OCI-LY3 (cell line): Measurements from ENCODE around the gene MGA.

Source experiments
- H2AFZ ChIP-seq: fragments of 200-600, 300-600 bp; shearing (Covaris generic); 2 replicates; pipeline ENCODE4 v1.6.0; 2014; ENCODE audit warnings: antibody characterized with exemption, low read depth, low read length
- H3K27ac ChIP-seq: fragments of 200-600, 300-600 bp; sonication (generic); 2 replicates; pipeline ENCODE4 v1.5.1; 2014; ENCODE audit warnings: mild to moderate bottlenecking, low read length, moderate library complexity, mixed read lengths
- H3K27me3 ChIP-seq: fragments of 200-600, 300-600 bp; sonication (generic); 2 replicates; pipeline ENCODE4 v1.6.1; 2014; ENCODE audit warnings: low read depth, low read length, mixed read lengths
- H3K36me3 ChIP-seq: fragments of 200-600, 300-600 bp; sonication (generic); replicated peaks from 2 replicates; pipeline ENCODE3; 2014; ENCODE audit warnings: low read depth, low read length, mixed read lengths
- H3K4me1 ChIP-seq: fragments of 300-600, 200-600 bp; sonication (generic); 2 replicates; pipeline ENCODE4 v1.6.1; 2014; ENCODE audit warnings: low read length, mixed read lengths
- H3K4me2 ChIP-seq: fragments of 200-600, 300-600 bp; sonication (generic); 2 replicates; pipeline ENCODE4 v1.6.1; 2014; ENCODE audit warnings: low read length, mixed read lengths
- H3K4me3 ChIP-seq: fragments of 300-600, 200-600 bp; sonication (generic); 2 replicates; pipeline ENCODE4 v1.5.1; 2014; ENCODE audit warnings: antibody characterized with exemption, mild to moderate bottlenecking, low read length, moderate library complexity
- H3K79me2 ChIP-seq: fragments of 300-600, 200-600 bp; shearing (Covaris generic); 2 replicates; pipeline ENCODE4 v1.6.1; 2014; ENCODE audit warnings: mild to moderate bottlenecking, low read length, mixed read lengths
- H3K9ac ChIP-seq: fragments of 300-600, 200-600 bp; shearing (Covaris generic); 2 replicates; pipeline ENCODE4 v1.6.0; 2014; ENCODE audit warnings: mild to moderate bottlenecking, low read length, moderate library complexity
- H3K9me3 ChIP-seq: fragments of 200-600, 300-600 bp; shearing (Covaris generic); 2 replicates; pipeline ENCODE4 v1.6.1; 2014; ENCODE audit warnings: low read length, mixed read lengths; ENCODE audit not compliant: insufficient read depth
- H4K20me1 ChIP-seq: fragments of 200-600, 300-600 bp; sonication (generic); 2 replicates; pipeline ENCODE4 v1.6.1; 2016; ENCODE audit warnings: low read length, mixed read lengths; ENCODE audit not compliant: insufficient read depth
- EZH2phosphoT487 ChIP-seq: fragments of 200-600 bp; shearing (Covaris generic); IDR thresholded peaks from 2 replicates; pipeline ENCODE4 v1.6.1; 2018; ENCODE audit warnings: antibody characterized with exemption, mixed run types, low read depth
- TF ChIP-seq, protein P1 (sequence below): fragments of 200-600, 300-600 bp; sonication (generic); IDR thresholded peaks from 2 replicates; pipeline ENCODE4 v1.5.1; 2014; ENCODE audit warnings: antibody characterized with exemption, low read length, low read depth

The MGA gene

GRCh38 chr15:41648770-41649169 lies 11.4 kb upstream of the MGA start:
- Histone ChIP-seq H3K9ac (no peak overlapping the region), H3K4me1 (no peaks in the 10 kb centered on the region), H3K4me3 (no peak overlapping the region), H2AFZ (no peak overlapping the region), H3K9me3 (no peaks in the 10 kb centered on the region; the same call in 1 of the 2 replicates), H3K27ac (no peak overlapping the region), H3K27me3 (peaks cover 24% of the 10 kb centered on the region), H4K20me1 (no peaks in the 10 kb centered on the region), H3K36me3 (no peaks in the 10 kb centered on the region), H3K4me2 (no peak overlapping the region), H3K79me2 (no peaks in the 10 kb centered on the region)
- TF ChIP-seq, protein P1, sequence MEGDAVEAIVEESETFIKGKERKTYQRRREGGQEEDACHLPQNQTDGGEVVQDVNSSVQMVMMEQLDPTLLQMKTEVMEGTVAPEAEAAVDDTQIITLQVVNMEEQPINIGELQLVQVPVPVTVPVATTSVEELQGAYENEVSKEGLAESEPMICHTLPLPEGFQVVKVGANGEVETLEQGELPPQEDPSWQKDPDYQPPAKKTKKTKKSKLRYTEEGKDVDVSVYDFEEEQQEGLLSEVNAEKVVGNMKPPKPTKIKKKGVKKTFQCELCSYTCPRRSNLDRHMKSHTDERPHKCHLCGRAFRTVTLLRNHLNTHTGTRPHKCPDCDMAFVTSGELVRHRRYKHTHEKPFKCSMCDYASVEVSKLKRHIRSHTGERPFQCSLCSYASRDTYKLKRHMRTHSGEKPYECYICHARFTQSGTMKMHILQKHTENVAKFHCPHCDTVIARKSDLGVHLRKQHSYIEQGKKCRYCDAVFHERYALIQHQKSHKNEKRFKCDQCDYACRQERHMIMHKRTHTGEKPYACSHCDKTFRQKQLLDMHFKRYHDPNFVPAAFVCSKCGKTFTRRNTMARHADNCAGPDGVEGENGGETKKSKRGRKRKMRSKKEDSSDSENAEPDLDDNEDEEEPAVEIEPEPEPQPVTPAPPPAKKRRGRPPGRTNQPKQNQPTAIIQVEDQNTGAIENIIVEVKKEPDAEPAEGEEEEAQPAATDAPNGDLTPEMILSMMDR: no peak
- no peak for TF ChIP-seq EZH2phosphoT487

DNA sequence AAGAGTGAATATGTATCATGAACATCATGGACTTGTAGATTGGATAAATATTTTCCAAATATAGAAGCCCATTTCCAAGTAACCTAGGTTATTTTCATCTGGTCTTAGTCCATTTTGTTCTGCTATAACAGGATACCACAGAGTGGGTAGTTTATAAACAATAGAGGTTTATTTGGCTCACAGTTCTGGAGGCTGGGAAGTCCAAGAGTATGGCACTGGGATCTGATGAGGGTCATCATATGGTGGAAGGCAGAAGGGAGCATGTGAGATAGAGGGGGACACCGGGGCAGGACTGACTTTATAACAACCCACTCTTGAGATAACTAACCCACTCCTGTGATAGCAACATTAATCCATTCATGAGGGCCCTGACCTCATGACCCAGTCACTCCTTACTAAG lies 9.4 kb upstream of the MGA start:
- no peaks in the 10 kb centered on the region for H4K20me1 ChIP-seq
- no peak overlapping the region for H3K9ac ChIP-seq
- H3K4me3 ChIP-seq: no peak overlapping the region
- no peaks in the 10 kb centered on the region for H3K36me3 ChIP-seq
- H3K79me2 ChIP-seq: no peaks in the 10 kb centered on the region
- TF ChIP-seq, protein P1: no peak
- no peak for TF ChIP-seq EZH2phosphoT487
- H3K27ac ChIP-seq: no peak overlapping the region
- peaks cover 24% of the 10 kb centered on the region for H3K27me3 ChIP-seq
- no peaks in the 10 kb centered on the region for H3K4me1 ChIP-seq
- no peaks in the 10 kb centered on the region; the same call in 1 of the 2 replicates for H3K9me3 ChIP-seq
- no peak overlapping the region for H3K4me2 ChIP-seq
- H2AFZ ChIP-seq: no peak overlapping the region

- TF ChIP-seq, protein P1: no peak
- TF ChIP-seq EZH2phosphoT487: no peak
- no peaks in the 10 kb centered on the region for H3K79me2 ChIP-seq
- H3K27me3 ChIP-seq: peaks cover 24% of the 10 kb centered on the region
- H3K27ac ChIP-seq: no peak overlapping the region
- no peak overlapping the region for H3K9ac ChIP-seq
- no peaks in the 10 kb centered on the region for H3K36me3 ChIP-seq
- H2AFZ ChIP-seq: no peak overlapping the region
- no peaks in the 10 kb centered on the region for H3K4me1 ChIP-seq
- H4K20me1 ChIP-seq: no peaks in the 10 kb centered on the region
- H3K4me3 ChIP-seq: no peak overlapping the region
- H3K4me2 ChIP-seq: no peak overlapping the region
- no peaks in the 10 kb centered on the region; the same call in 1 of the 2 replicates for H3K9me3 ChIP-seq
Measured at GRCh38 chr15:41651373-41651772, 8.8 kb upstream of the MGA start.

- Histone ChIP-seq H3K4me1 (no peaks in the 10 kb centered on the region), H3K9ac (no peak overlapping the region), H3K27ac (no peak overlapping the region), H3K4me3 (no peak overlapping the region), H4K20me1 (no peaks in the 10 kb centered on the region), H3K9me3 (no peaks in the 10 kb centered on the region; the same call in 1 of the 2 replicates), H3K36me3 (no peaks in the 10 kb centered on the region), H2AFZ (no peak overlapping the region), H3K27me3 (peaks cover 3% of the 10 kb centered on the region; the same call in 1 of the 2 replicates), H3K79me2 (no peaks in the 10 kb centered on the region), H3K4me2 (no peak overlapping the region)
- TF ChIP-seq, protein P1: no peak
- no peak for TF ChIP-seq EZH2phosphoT487
Measured at GRCh38 chr15:41653760-41654159, 6.4 kb upstream of the MGA start.
